ENCODE data around the gene HDAC1. TPM values are rescaled to one million over a fixed set of nuclear protein-coding genes. Genes with fewer than 3 reads are reported as not detected.
A peak's percentile ranks its signal among the peaks of the same experiment; 100 is the strongest.

The HDAC1 gene
- total and polyA plus RNA-seq, 10 of the 15 experiments (the other 5 are each of a cell fraction or from before 2014, with no cell fraction given): 147 to 331 (median 168) TPM

DNA sequence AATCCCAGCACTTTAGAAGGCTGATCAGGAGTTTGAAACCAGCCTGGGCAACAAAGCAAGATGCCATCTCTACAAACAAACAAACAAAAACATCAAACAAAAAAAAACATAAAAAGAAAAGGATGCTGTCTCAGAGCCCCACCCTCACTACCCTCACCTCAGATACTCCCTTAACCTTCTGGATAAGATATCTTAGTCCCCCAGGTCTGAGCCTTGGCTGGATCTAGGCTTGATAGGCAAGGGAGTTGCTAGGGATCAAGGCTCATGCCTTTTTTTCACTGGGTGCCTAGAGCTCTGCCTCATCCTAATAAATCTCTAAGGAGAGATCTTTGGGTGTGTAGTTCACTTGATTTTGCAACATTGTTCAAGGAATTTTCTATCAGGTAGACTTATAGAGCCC, 7.4 kb downstream of the HDAC1 start:
- H3K36me3 ChIP-seq (ENCODE audit: control insufficient read depth in 2 of 2, insufficient read depth in 2 of 2, low read length in 1 of 2): peaks cover 11 to 32% of the 10 kb centered on the region in 2 experiments
- in situ Hi-C loops (cut with MboI) (no loop called here), intact Hi-C loops (cut with micrococcal nuclease; ENCODE audit: unreplicated experiment) (no loop called here)
- no peaks in the 10 kb centered on the region for H4K20me1 ChIP-seq (ENCODE audit: control insufficient read depth, insufficient read depth)
- no TSS peak for BruUV-seq (replicated peaks)
- no peaks in the 10 kb centered on the region for H3K4me1 ChIP-seq (ENCODE audit: control insufficient read depth, insufficient read depth, low read length)
- no peaks in the 10 kb centered on the region for H3K27me3 ChIP-seq (replicated peaks in 1 of 2; ENCODE audit: control insufficient read depth in 2 of 2, insufficient read depth in 2 of 2, low read length in 1 of 2)
- 0 out of 2 replicates have a peak overlapping the region, but pooled peaks have one; percentile 36 for H3K4me2 ChIP-seq (ENCODE audit: control insufficient read depth, insufficient read depth)
- no peak for FAIRE-seq
- no peak for DNase-seq (ENCODE audit: low read depth, low spot score)
- no peak for ATAC-seq
- peaks cover 3% of the 10 kb centered on the region; the same call in 1 of the 3 replicates for H3K9me3 ChIP-seq (replicated peaks; ENCODE audit: control insufficient read depth, insufficient read depth, low read length)
- peaks cover 67% of the 10 kb centered on the region for H3K79me2 ChIP-seq (ENCODE audit: control insufficient read depth, insufficient read depth, low read length)
- ChIA-PET RAD21 (ENCODE audit: unreplicated experiment) (interaction anchor here (1.3 kb wide), 1 partner anchor 84 kb away, joined by 3 read pairs; no protein-coding TSS in a partner anchor), CTCF (interaction anchor here (1.8 to 2.1 kb wide), 2 partner anchors 17 to 50 kb away, joined by 5 to 6 read pairs; no protein-coding TSS in a partner anchor), SMC1A (ENCODE audit: uncharacterized antibody, unreplicated experiment) (interaction anchor here (0.6 to 2.4 kb wide), 2 partner anchors 9 to 144 kb away, joined by 5 to 12 read pairs; no protein-coding TSS in a partner anchor), POLR2A (interaction anchor here (0.7 kb wide), 1 partner anchor 45 kb away, joined by 3 read pairs; no protein-coding TSS in a partner anchor)
- H2AFZ ChIP-seq (ENCODE audit: control insufficient read depth, low read depth, low read length): no peak overlapping the region
- TF ChIP-seq ZNF207 (IDR thresholded peaks at IDR 0.05; ENCODE audit: borderline replicate concordance) (no peak), SIN3A (IDR thresholded peaks at IDR 0.05; ENCODE audit: low read depth, low read length) (no peak)
- TF ChIP-seq, protein P1, sequence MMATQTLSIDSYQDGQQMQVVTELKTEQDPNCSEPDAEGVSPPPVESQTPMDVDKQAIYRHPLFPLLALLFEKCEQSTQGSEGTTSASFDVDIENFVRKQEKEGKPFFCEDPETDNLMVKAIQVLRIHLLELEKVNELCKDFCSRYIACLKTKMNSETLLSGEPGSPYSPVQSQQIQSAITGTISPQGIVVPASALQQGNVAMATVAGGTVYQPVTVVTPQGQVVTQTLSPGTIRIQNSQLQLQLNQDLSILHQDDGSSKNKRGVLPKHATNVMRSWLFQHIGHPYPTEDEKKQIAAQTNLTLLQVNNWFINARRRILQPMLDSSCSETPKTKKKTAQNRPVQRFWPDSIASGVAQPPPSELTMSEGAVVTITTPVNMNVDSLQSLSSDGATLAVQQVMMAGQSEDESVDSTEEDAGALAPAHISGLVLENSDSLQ (IDR thresholded peaks at IDR 0.05): no peak
- H3K9ac ChIP-seq (ENCODE audit: control insufficient read depth, insufficient read depth, low read length): no peak overlapping the region
- H3K27ac ChIP-seq (ENCODE audit: control insufficient read depth, insufficient read depth): 0 out of 2 replicates have a peak overlapping the region, but pooled peaks have one; percentile 4
- no peak overlapping the region for H3K4me3 ChIP-seq

DNA sequence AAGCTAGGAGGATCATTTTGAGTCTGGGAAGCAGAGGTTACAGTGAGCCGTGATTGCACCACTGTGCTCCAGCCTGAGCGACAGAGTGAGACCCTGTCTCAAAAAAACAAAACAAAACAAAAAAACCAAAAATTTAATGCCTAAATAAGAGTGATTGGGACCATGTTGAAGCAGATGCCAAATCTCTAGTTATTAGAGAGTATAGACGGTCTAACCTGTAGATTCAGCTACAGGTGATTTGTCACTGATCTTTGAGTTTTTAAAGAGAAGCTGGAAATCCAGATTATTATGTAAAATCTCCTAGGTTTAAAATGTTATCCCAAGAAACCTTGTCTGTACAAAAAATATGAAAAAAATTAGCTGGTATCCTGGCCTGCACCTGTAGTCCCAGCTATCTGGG, 11.5 kb downstream of the HDAC1 start:
- H3K27ac ChIP-seq (ENCODE audit: control insufficient read depth, insufficient read depth): no peak overlapping the region
- FAIRE-seq (no peak), ATAC-seq (no peak), DNase-seq (ENCODE audit: low read depth, low spot score) (no peak)
- in situ Hi-C loops (cut with MboI) (no loop called here), intact Hi-C loops (cut with micrococcal nuclease; ENCODE audit: unreplicated experiment) (no loop called here)
- peaks cover 11% of the 10 kb centered on the region for H3K9me3 ChIP-seq (replicated peaks; ENCODE audit: control insufficient read depth, insufficient read depth, low read length)
- 84% methylated on average over 3 of the region's 3 CpGs for WGBS (ENCODE audit: insufficient coverage, insufficient replicate concordance, low lambda C conversion rate, missing lambda C conversion rate)
- CTCF ChIA-PET: interaction anchor here (0.9 to 2.5 kb wide), 5 partner anchors 8 to 88 kb away, joined by 3 to 12 read pairs (median 5); no protein-coding TSS in a partner anchor
- peaks cover 8% of the 10 kb centered on the region for H3K4me1 ChIP-seq (ENCODE audit: control insufficient read depth, insufficient read depth, low read length)
- no peak overlapping the region for H3K4me3 ChIP-seq
- no TSS peak for BruUV-seq (replicated peaks)
- RAD21 ChIA-PET (ENCODE audit: unreplicated experiment): interaction anchor here (1.0 to 2.0 kb wide), 2 partner anchors 61 to 88 kb away, joined by 3 to 5 read pairs; no protein-coding TSS in a partner anchor
- no peaks in the 10 kb centered on the region for H4K20me1 ChIP-seq (ENCODE audit: control insufficient read depth, insufficient read depth)
- H3K9ac ChIP-seq (ENCODE audit: control insufficient read depth, insufficient read depth, low read length): no peak overlapping the region
- POLR2A ChIA-PET: interaction anchor here (0.5 to 1.3 kb wide), 4 partner anchors 13 to 81 kb away, joined by 3 to 4 read pairs (median 3); partner anchors contain the start of genes EIF3I and TMEM234
- SMC1A ChIA-PET (ENCODE audit: uncharacterized antibody, unreplicated experiment): interaction anchor here (0.9 to 1.7 kb wide), 4 partner anchors 9 to 87 kb away, joined by 3 to 5 read pairs (median 4); no protein-coding TSS in a partner anchor
- peaks cover 70% of the 10 kb centered on the region for H3K79me2 ChIP-seq (ENCODE audit: control insufficient read depth, insufficient read depth, low read length)
- peaks cover 17 to 37% of the 10 kb centered on the region in 2 experiments for H3K36me3 ChIP-seq (ENCODE audit: control insufficient read depth in 2 of 2, insufficient read depth in 2 of 2, low read length in 1 of 2)
- no peaks in the 10 kb centered on the region for H3K27me3 ChIP-seq (replicated peaks in 1 of 2; ENCODE audit: control insufficient read depth in 2 of 2, insufficient read depth in 2 of 2, low read length in 1 of 2)
- no peak overlapping the region for H2AFZ ChIP-seq (ENCODE audit: control insufficient read depth, low read depth, low read length)
- H3K4me2 ChIP-seq (ENCODE audit: control insufficient read depth, insufficient read depth): no peak overlapping the region
- TF ChIP-seq, protein P2, sequence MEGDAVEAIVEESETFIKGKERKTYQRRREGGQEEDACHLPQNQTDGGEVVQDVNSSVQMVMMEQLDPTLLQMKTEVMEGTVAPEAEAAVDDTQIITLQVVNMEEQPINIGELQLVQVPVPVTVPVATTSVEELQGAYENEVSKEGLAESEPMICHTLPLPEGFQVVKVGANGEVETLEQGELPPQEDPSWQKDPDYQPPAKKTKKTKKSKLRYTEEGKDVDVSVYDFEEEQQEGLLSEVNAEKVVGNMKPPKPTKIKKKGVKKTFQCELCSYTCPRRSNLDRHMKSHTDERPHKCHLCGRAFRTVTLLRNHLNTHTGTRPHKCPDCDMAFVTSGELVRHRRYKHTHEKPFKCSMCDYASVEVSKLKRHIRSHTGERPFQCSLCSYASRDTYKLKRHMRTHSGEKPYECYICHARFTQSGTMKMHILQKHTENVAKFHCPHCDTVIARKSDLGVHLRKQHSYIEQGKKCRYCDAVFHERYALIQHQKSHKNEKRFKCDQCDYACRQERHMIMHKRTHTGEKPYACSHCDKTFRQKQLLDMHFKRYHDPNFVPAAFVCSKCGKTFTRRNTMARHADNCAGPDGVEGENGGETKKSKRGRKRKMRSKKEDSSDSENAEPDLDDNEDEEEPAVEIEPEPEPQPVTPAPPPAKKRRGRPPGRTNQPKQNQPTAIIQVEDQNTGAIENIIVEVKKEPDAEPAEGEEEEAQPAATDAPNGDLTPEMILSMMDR (IDR thresholded peaks at IDR 0.05 in 2 of 3, conservative IDR thresholded peaks at IDR 0.05 in 1 of 3; ENCODE audit: control insufficient read depth in 2 of 3, extremely low read depth in 1 of 3, insufficient read depth in 1 of 3, low read depth in 3 of 3, low read length in 3 of 3): no peak
- no peak for TF ChIP-seq RB1 (IDR thresholded peaks at IDR 0.05; ENCODE audit: borderline replicate concordance)
- no peak for TF ChIP-seq EP300 (IDR thresholded peaks at IDR 0.05; ENCODE audit: borderline replicate concordance in 1 of 2, control insufficient read depth in 1 of 2, low read depth in 2 of 2, low read length in 2 of 2)
- TF ChIP-seq CBX5 (IDR thresholded peaks at IDR 0.05; ENCODE audit: low read depth): no peak
- TF ChIP-seq SIN3A (IDR thresholded peaks at IDR 0.05; ENCODE audit: low read depth, low read length): no peak
- TF ChIP-seq SIX5 (IDR thresholded peaks at IDR 0.05; ENCODE audit: low read depth, low read length, severe bottlenecking): no peak
- TF ChIP-seq ZNF274 (IDR thresholded peaks at IDR 0.05; ENCODE audit: insufficient read depth, insufficient read length): no peak
- no peak for TF ChIP-seq BMI1 (IDR thresholded peaks at IDR 0.05; ENCODE audit: borderline replicate concordance)
- no peak for TF ChIP-seq SREBF2 (IDR thresholded peaks at IDR 0.05; ENCODE audit: low read length)
- TF ChIP-seq KLF5 (IDR thresholded peaks at IDR 0.05; ENCODE audit: partially characterized antibody): no peak
- TF ChIP-seq JUNB (IDR thresholded peaks at IDR 0.05): no peak
- TF ChIP-seq ZZZ3 (IDR thresholded peaks at IDR 0.05; ENCODE audit: control insufficient read depth, insufficient read length, low read depth): no peak

All from GM12878 (cell line).